Measurements from ENCODE around the gene NFE2.

GRCh38 chr12:54328595-54329337, 28.0 kb upstream of the NFE2 start:
- no peak for TF ChIP-seq POLR2A (IDR thresholded peaks at IDR 0.05; ENCODE audit: low read depth, low read length)
- TF ChIP-seq CTCF (IDR thresholded peaks at IDR 0.05; ENCODE audit: extremely low read depth in 1 of 2, insufficient read depth in 1 of 2, low read depth in 1 of 2, low read length in 2 of 2): no peak
- no peak for TF ChIP-seq MAX (IDR thresholded peaks at IDR 0.05; ENCODE audit: insufficient read depth, insufficient read length)
- TF ChIP-seq MYC (IDR thresholded peaks at IDR 0.05; ENCODE audit: low read depth, low read length): no peak
- TF ChIP-seq POLR2AphosphoS5 (IDR thresholded peaks at IDR 0.05; ENCODE audit: insufficient read depth, low read depth, low read length): no peak
- TF ChIP-seq GATA2 (IDR thresholded peaks at IDR 0.05; ENCODE audit: insufficient read depth, insufficient read length, low read depth, low read length): no peak
- no peak for TF ChIP-seq EZH2 (IDR thresholded peaks at IDR 0.05; ENCODE audit: borderline replicate concordance, low read depth, low read length, severe bottlenecking)
- no peak for TF ChIP-seq FOS (IDR thresholded peaks at IDR 0.05; ENCODE audit: borderline replicate concordance, insufficient read depth, low read length)
- TF ChIP-seq JUN (IDR thresholded peaks at IDR 0.05; ENCODE audit: borderline replicate concordance, insufficient read depth, insufficient read length, low read depth): no peak
